Measurements from ENCODE around the gene CHST8.

The CHST8 gene

GRCh38 chr19:33726756-33727155, 105.0 kb downstream of the CHST8 start:
- H3K4me1 Mint-ChIP-seq (ENCODE audit: low read depth): no peaks in the 10 kb centered on the region
- H3K36me3 Mint-ChIP-seq: no peaks in the 10 kb centered on the region
- H3K27me3 Mint-ChIP-seq: no peaks in the 10 kb centered on the region
- no peak overlapping the region for H3K27ac Mint-ChIP-seq
- H3K4me3 Mint-ChIP-seq: no peak overlapping the region
- no peaks in the 10 kb centered on the region for H3K9me3 Mint-ChIP-seq (ENCODE audit: low read depth)

DNA sequence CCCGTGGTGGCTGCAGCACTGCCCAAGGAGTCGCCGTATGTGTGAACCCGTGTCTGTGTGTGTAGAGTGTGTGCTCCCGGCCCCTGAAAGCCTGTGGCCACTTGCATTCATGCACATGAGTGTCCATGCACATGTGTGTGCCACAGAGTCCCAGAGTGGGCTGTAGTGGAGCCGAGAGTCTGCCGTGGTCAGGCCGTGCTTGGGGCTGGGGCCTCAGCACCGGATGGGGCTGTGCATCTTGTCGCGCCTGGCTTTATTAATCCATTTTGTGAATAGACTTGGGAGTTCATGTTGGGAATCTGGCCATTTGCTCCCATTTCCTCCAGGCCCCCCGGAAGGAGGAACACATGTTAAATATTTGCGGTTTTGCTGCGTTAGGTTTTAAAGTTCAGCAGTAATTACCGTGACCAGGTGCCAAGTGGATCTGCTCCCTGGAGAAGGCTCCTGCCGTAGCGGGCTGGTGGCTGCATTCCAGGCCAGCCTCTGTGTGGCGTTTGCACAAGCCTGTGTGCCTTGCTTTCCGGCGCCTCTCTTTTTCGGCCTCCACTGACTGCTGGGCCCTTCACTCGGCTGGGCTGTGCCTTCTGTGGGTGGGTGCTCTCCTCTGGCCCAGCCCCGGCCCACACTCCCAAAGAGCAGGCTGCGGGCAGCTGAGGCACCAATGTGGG, 105.7 kb downstream of the CHST8 start:
- Mint-ChIP-seq H3K27me3 (no peaks in the 10 kb centered on the region), H3K4me3 (no peak overlapping the region), H3K36me3 (no peaks in the 10 kb centered on the region), H3K4me1 (ENCODE audit: low read depth) (no peaks in the 10 kb centered on the region), H3K9me3 (ENCODE audit: low read depth) (no peaks in the 10 kb centered on the region), H3K27ac (no peak overlapping the region)

DNA sequence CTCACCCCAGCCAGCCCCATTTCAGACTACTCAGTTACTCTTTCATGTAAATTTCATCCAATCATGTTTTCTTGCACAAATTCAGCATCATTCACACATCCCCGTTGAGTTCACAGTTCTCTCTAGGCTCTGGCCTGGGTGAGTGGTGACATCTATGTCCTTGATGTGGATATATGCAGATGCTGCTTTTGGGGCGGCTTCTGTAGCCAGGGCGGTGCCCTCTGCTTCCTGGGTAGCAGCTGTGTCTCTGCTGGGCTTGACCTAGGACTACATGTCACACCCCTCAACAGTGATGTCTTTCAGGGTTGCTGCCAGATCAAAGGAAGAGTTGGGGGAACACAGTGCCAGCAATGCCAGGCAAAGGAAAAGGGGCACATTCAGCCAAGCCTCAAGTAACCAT, 106.4 kb downstream of the CHST8 start:
- Mint-ChIP-seq H3K4me1 (ENCODE audit: low read depth) (no peaks in the 10 kb centered on the region), H3K27me3 (no peaks in the 10 kb centered on the region), H3K27ac (no peak overlapping the region), H3K36me3 (no peaks in the 10 kb centered on the region), H3K9me3 (ENCODE audit: low read depth) (no peaks in the 10 kb centered on the region), H3K4me3 (no peak overlapping the region)

DNA sequence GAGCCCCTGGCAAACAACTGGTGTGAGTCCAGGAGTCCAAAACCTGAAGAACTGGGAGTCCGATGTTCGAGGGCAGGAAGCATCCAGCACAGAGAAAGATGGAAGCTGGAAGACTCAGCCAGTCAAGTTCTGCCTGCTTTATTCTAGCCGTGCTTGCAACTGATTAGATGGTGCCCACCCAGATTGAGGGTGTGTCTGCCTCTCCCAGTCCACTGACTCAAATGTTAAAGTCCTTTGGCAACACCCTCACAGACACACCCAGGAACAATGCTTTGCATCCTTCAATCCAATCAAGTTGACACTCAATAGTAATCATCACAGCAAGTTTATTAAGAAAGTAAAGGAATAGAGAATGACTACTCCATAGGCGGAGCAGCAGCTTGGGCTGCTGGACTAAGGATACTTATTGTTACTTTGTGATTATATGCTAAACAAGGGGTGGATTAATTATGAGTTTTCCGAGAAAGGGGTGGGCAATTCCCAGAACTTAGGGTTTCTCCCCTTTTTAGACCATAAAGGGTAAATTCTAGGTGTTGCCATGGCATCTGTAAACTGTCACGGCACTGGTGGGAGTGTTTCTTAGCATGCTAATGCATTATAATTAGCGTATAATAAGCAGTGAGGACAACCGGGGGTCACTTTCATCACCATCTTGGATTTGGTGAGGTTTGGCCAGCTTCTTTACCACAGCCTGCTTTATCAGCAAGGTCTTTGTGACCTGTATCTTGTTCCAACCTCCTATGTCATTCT, 109.3 kb downstream of the CHST8 start:
- H3K36me3 Mint-ChIP-seq: no peaks in the 10 kb centered on the region
- no peak overlapping the region for H3K27ac Mint-ChIP-seq

DNA sequence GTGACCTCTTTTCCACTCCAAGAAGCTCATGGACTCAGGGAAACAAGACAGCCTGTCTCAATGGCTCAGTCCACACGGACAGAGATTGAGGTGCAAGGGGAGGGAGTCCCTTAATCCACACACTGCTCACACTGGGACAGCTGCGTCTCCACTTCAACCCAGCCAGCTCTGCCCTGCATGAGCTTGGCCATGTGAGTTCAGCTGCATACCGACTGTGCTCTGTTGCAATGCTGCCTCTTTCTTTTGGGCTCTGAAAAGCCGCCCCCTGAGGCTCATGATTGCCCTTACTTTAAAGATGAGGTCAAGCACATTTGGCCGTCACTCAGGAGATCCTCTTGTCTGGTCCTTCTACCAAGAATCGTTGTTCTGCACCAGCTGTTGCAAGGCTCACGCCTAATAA, 110.1 kb downstream of the CHST8 start:
- no peak overlapping the region for H3K27ac Mint-ChIP-seq
- no peak overlapping the region for H3K4me3 Mint-ChIP-seq
- peaks cover 2% of the 10 kb centered on the region for H3K27me3 Mint-ChIP-seq
- H3K4me1 Mint-ChIP-seq (ENCODE audit: low read depth): no peaks in the 10 kb centered on the region
- H3K9me3 Mint-ChIP-seq (ENCODE audit: low read depth): no peaks in the 10 kb centered on the region
- no peaks in the 10 kb centered on the region for H3K36me3 Mint-ChIP-seq

More for the DNA sequence above, 109.3 kb downstream of the CHST8 start:
- Mint-ChIP-seq H3K4me3 (no peak overlapping the region), H3K9me3 (ENCODE audit: low read depth) (no peaks in the 10 kb centered on the region), H3K27me3 (peaks cover 2% of the 10 kb centered on the region), H3K4me1 (ENCODE audit: low read depth) (no peaks in the 10 kb centered on the region)

DNA sequence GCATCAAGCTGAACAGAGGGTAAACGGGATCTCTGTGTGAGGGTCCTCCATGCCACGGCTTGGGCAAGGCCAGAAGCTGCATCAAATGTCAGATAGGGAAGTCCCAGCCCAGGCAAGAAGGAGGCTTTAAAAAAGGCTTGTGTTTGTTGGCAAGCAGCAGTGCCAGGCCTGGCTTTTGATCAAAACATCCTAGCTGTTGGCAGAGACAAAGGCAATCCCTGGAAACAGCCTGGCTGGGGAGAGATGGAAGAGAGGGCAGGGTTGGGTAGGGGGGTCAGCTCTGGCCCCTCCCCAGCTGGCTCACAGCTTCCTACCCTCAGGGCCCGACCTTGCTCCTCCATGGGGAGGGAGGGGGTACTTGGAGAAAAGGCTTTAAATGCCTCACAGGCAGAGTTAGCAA, 113.2 kb downstream of the CHST8 start:
- no peaks in the 10 kb centered on the region for H3K9me3 Mint-ChIP-seq (ENCODE audit: low read depth)
- peaks cover 2% of the 10 kb centered on the region for H3K27me3 Mint-ChIP-seq
- no peaks in the 10 kb centered on the region for H3K36me3 Mint-ChIP-seq
- H3K4me1 Mint-ChIP-seq (ENCODE audit: low read depth): no peaks in the 10 kb centered on the region
- H3K4me3 Mint-ChIP-seq: no peak overlapping the region
- no peak overlapping the region for H3K27ac Mint-ChIP-seq

DNA sequence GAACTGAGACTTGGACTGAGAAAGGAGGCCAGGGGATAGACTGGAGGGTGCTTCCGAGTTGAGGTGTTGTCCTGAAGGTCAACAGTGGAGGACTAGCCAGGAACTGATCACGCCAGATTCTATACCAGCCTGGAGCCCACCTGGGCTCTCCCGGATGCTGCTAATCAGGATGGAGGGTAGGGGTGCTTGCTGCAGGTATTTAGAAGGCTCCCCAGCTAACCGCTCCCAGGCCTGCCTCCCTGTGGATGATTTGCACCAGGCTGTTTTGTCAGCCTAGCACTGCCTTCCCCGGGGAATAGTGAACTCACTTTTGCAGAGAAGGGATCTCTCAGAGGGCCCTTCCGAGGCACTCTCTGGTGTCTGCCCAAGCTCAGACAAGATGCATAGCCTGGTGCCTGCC, 114.4 kb downstream of the CHST8 start:
- H3K27me3 Mint-ChIP-seq: peaks cover 2% of the 10 kb centered on the region
- H3K36me3 Mint-ChIP-seq: no peaks in the 10 kb centered on the region
- no peak overlapping the region for H3K4me3 Mint-ChIP-seq
- no peak overlapping the region for H3K27ac Mint-ChIP-seq
- no peaks in the 10 kb centered on the region for H3K4me1 Mint-ChIP-seq (ENCODE audit: low read depth)
- H3K9me3 Mint-ChIP-seq (ENCODE audit: low read depth): no peaks in the 10 kb centered on the region

GRCh38 chr19:33736787-33737186, 115.0 kb downstream of the CHST8 start:
- no peaks in the 10 kb centered on the region for H3K36me3 Mint-ChIP-seq
- no peaks in the 10 kb centered on the region for H3K4me1 Mint-ChIP-seq (ENCODE audit: low read depth)
- H3K27ac Mint-ChIP-seq: no peak overlapping the region
- H3K4me3 Mint-ChIP-seq: no peak overlapping the region
- H3K27me3 Mint-ChIP-seq: peaks cover 2% of the 10 kb centered on the region
- H3K9me3 Mint-ChIP-seq (ENCODE audit: low read depth): no peaks in the 10 kb centered on the region

DNA sequence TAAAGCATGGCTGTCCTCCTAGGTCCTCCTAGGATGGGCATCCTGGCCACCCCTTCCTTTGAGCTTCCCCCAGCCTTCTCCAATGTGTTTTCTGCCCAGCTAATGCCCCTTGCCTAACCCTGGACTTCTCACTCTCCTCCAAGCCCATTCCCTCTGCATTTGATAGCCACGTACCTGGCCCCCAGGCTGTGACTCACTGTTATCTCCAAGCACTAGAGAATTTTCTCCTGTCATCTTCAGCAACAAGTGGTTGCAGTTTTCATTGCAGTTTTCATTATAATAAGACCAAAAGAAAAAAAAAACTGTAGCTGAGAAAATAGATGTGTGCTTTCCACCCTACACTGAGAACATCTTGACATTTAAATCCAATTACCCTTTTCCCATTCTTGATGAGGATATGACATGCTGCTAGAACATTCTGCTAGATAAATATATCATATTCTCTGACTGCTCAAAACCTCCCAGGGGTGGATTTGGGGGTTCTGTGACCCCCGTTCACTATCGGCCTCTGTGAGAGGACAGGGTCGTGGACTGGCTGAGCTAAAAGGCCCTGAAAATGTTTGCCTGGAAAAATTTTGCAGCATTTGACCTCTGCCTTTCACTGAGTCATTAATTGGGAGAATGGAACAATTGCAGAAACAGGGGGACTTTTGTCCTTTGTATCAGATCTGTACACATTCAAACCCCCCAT, 116.1 kb downstream of the CHST8 start:
- no peak overlapping the region for H3K4me3 Mint-ChIP-seq
- H3K4me1 Mint-ChIP-seq (ENCODE audit: low read depth): no peaks in the 10 kb centered on the region
- no peaks in the 10 kb centered on the region for H3K36me3 Mint-ChIP-seq
- peaks cover 2% of the 10 kb centered on the region for H3K27me3 Mint-ChIP-seq
- no peaks in the 10 kb centered on the region for H3K9me3 Mint-ChIP-seq (ENCODE audit: low read depth)
- H3K27ac Mint-ChIP-seq: no peak overlapping the region

GRCh38 chr19:33740811-33741396, 119.2 kb downstream of the CHST8 start:
- Mint-ChIP-seq H3K4me3 (no peak overlapping the region), H3K9me3 (ENCODE audit: low read depth) (no peaks in the 10 kb centered on the region), H3K27me3 (no peaks in the 10 kb centered on the region), H3K36me3 (no peaks in the 10 kb centered on the region), H3K4me1 (ENCODE audit: low read depth) (no peaks in the 10 kb centered on the region), H3K27ac (no peak overlapping the region)

DNA sequence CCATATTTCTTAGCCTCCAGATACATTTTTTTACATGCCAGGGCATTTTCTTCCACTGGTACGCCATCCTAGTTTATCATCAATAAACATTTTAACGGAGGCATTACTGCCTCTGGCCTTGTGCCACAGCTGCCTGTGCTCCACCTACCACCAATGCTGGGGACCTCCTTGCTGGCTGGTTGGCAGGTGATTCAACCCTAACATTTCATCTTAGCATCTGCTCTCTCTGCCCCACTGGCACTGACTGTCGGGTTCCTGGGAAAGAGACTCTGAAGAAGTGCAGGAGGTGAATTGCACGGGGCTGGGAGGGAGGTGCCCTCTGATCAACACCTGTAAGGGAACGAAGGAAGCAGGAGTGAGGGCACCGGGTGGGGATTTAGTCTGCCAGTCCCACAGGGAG, 123.5 kb downstream of the CHST8 start:
- no peaks in the 10 kb centered on the region for H3K4me1 Mint-ChIP-seq (ENCODE audit: low read depth)
- no peak overlapping the region for H3K27ac Mint-ChIP-seq
- H3K4me3 Mint-ChIP-seq: no peak overlapping the region
- no peaks in the 10 kb centered on the region for H3K9me3 Mint-ChIP-seq (ENCODE audit: low read depth)
- H3K36me3 Mint-ChIP-seq: no peaks in the 10 kb centered on the region
- H3K27me3 Mint-ChIP-seq: peaks cover 4% of the 10 kb centered on the region

DNA sequence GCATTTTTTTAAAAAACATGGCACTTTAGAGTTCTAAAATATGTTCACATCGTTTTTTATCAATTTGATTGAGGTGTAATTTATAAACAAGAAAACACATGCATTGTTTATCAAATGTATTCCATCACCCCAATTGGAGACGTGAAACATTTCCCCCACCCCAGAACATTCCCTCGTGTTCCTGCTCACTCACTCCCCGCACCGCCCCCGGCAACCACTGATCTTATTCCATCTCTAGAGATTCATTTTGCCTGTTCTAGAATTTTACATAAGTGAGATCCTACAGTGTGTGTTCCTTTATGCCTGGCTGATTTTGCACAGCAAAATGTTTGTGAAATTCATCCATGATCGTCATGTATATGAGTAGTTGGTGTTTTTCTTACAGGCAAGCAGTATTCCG, 124.4 kb downstream of the CHST8 start:
- Mint-ChIP-seq H3K27ac (no peak overlapping the region), H3K27me3 (peaks cover 4% of the 10 kb centered on the region), H3K9me3 (ENCODE audit: low read depth) (no peaks in the 10 kb centered on the region), H3K4me1 (ENCODE audit: low read depth) (no peaks in the 10 kb centered on the region), H3K4me3 (no peak overlapping the region), H3K36me3 (no peaks in the 10 kb centered on the region)

DNA sequence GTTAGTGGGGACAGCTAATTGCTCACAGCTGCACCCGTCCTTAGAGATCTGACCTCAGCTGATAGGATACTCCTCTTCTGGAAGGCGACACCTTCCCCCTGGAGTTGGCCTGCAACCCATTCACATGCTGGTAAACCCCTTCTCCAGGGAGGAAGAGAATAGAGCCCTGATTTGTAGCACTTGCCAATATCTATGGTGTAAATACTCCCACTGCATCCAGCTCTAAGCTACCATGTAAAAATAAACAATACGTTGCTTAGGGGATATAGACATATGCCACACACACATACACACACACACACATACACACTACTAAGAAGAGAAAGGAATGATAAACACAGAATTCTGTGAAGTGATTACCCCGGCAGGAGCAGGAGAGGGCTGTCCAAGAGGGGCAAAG, 125.5 kb downstream of the CHST8 start:
- Mint-ChIP-seq H3K36me3 (no peaks in the 10 kb centered on the region), H3K27ac (no peak overlapping the region), H3K4me1 (ENCODE audit: low read depth) (no peaks in the 10 kb centered on the region), H3K4me3 (no peak overlapping the region), H3K9me3 (ENCODE audit: low read depth) (no peaks in the 10 kb centered on the region), H3K27me3 (peaks cover 4% of the 10 kb centered on the region)

GRCh38 chr19:33748231-33748630, 126.5 kb downstream of the CHST8 start:
- no peak overlapping the region for H3K4me3 Mint-ChIP-seq
- H3K36me3 Mint-ChIP-seq: no peaks in the 10 kb centered on the region
- H3K9me3 Mint-ChIP-seq (ENCODE audit: low read depth): no peaks in the 10 kb centered on the region
- peaks cover 4% of the 10 kb centered on the region for H3K27me3 Mint-ChIP-seq
- no peak overlapping the region for H3K27ac Mint-ChIP-seq
- no peaks in the 10 kb centered on the region for H3K4me1 Mint-ChIP-seq (ENCODE audit: low read depth)

DNA sequence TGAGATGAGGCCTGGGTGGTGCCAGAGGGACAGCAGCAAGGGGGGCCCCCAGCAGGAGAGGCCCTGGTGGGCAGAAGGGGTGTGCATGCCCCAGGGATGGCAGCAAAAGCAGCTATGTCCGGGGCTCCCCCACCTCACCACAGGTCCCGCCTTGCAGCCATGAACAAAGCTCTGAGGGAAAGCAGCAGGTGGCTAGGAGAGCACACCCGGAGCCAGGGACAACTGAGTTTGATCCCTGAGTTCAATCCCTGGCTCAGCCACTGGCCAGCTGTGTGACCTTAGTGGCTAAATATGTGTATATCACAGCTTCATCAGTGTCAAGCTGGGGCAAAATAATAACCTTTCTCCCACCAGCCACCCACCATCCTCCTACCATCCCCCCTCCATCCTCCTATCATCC, 127.3 kb downstream of the CHST8 start:
- Mint-ChIP-seq H3K9me3 (ENCODE audit: low read depth) (no peaks in the 10 kb centered on the region), H3K36me3 (no peaks in the 10 kb centered on the region), H3K4me3 (no peak overlapping the region), H3K27ac (no peak overlapping the region), H3K27me3 (peaks cover 4% of the 10 kb centered on the region), H3K4me1 (ENCODE audit: low read depth) (no peaks in the 10 kb centered on the region)

Data from activated naive CD8-positive, alpha-beta T cell (primary cell).